WTC11 (cell line): Measurements from ENCODE around the gene SLC49A3. TPM values are rescaled to one million over a fixed set of nuclear protein-coding genes. Genes with fewer than 3 reads are reported as not detected.

Experiments used
- ATAC-seq: fragments of 200-7000 bp; cut with Tn5 transposase; 2 replicates; pipeline ENCODE4 v1.10.0; 2021; ENCODE audit warnings: mild to moderate bottlenecking, moderate library complexity
- CTCF ChIA-PET: fragments of 300-600 bp; sonication (Branson Sonifier 250); formaldehyde crosslinking; loops from one replicate; lab custom pipeline; 2021; ENCODE audit warnings: antibody characterized with exemption; lab: Charles Lee
- POLR2A ChIA-PET: fragments of 350-600 bp; sonication (Branson Sonifier 250); formaldehyde crosslinking; loops from one replicate; lab custom pipeline; 2021; ENCODE audit warnings: antibody characterized with exemption; lab: Charles Lee
- DNase-seq: peaks from one replicate; pipeline ENCODE4 v3.0.0; 2021; ENCODE audit warnings: low spot score
- H3K27ac Mint-ChIP-seq: 2 replicates; pipeline ENCODE4 v1.8.0; 2021; ENCODE audit warnings: mixed read lengths
- H3K27me3 Mint-ChIP-seq: 2 replicates; pipeline ENCODE4 v1.8.0; 2021; ENCODE audit warnings: low read depth, mild to moderate bottlenecking, moderate library complexity, mixed read lengths
- H3K36me3 Mint-ChIP-seq: 2 replicates; pipeline ENCODE4 v1.8.0; 2021; ENCODE audit warnings: mixed read lengths
- H3K4me1 Mint-ChIP-seq: 2 replicates; pipeline ENCODE4 v1.8.0; 2022; ENCODE audit warnings: mixed read lengths
- H3K4me3 Mint-ChIP-seq: 2 replicates; pipeline ENCODE4 v1.8.0; 2021; ENCODE audit warnings: mild to moderate bottlenecking, moderate library complexity, mixed read lengths
- H3K9me3 Mint-ChIP-seq: 2 replicates; pipeline ENCODE4 v1.8.0; 2021; ENCODE audit warnings: mixed read lengths
- ARID4B ChIP-seq: sonication (generic); formaldehyde crosslinking; IDR thresholded peaks from 2 replicates; pipeline ENCODE4 v1.8.0; 2023; ENCODE audit warnings: missing genetic modification reagents, mild to moderate bottlenecking, borderline replicate concordance
- ATF6 ChIP-seq: sonication (generic); formaldehyde crosslinking; IDR thresholded peaks from 2 replicates; pipeline ENCODE4 v1.8.1; 2023; ENCODE audit warnings: mild to moderate bottlenecking, missing genetic modification reagents
- CREM ChIP-seq: sonication (generic); formaldehyde crosslinking; IDR thresholded peaks from 2 replicates; pipeline ENCODE4 v1.8.1; 2022; ENCODE audit warnings: mild to moderate bottlenecking, missing genetic modification reagents, moderate library complexity
- E2F4 ChIP-seq: sonication (generic); formaldehyde crosslinking; IDR thresholded peaks from 2 replicates; pipeline ENCODE4 v1.8.1; 2022; ENCODE audit warnings: low read depth, mild to moderate bottlenecking, moderate library complexity, missing genetic modification reagents, borderline replicate concordance
- ETV6 ChIP-seq: sonication (generic); formaldehyde crosslinking; IDR thresholded peaks from 2 replicates; pipeline ENCODE4 v1.8.1; 2022; ENCODE audit warnings: mild to moderate bottlenecking, missing genetic modification reagents
- FOXP4 ChIP-seq: sonication (generic); formaldehyde crosslinking; IDR thresholded peaks from 2 replicates; pipeline ENCODE4 v1.8.0; 2022; ENCODE audit warnings: mild to moderate bottlenecking, missing genetic modification reagents
- JUN ChIP-seq: sonication (generic); formaldehyde crosslinking; IDR thresholded peaks from 2 replicates; pipeline ENCODE4 v1.8.0; 2023; ENCODE audit warnings: mild to moderate bottlenecking, missing genetic modification reagents
- NFE2L1 ChIP-seq: sonication (generic); formaldehyde crosslinking; IDR thresholded peaks from 2 replicates; pipeline ENCODE4 v1.8.1; 2023; ENCODE audit warnings: missing genetic modification reagents
- OVOL2 ChIP-seq: fragments of 250-450 bp; sonication (Bioruptor Pico); IDR thresholded peaks from 2 replicates; pipeline ENCODE4 v1.9.0; 2021; ENCODE audit warnings: mild to moderate bottlenecking, borderline replicate concordance
- PRRX2 ChIP-seq: fragments of 250-450 bp; sonication (Bioruptor Pico); IDR thresholded peaks from 2 replicates; pipeline ENCODE4 v1.8.0; 2021; ENCODE audit warnings: mild to moderate bottlenecking
- SOX15 ChIP-seq: fragments of 250-450 bp; sonication (Bioruptor Pico); IDR thresholded peaks from 2 replicates; pipeline ENCODE4 v1.9.0; 2021; ENCODE audit warnings: mild to moderate bottlenecking
- TCF7 ChIP-seq: sonication (generic); formaldehyde crosslinking; IDR thresholded peaks from 2 replicates; pipeline ENCODE4 v1.8.0; 2022; ENCODE audit warnings: mild to moderate bottlenecking, low read depth, missing genetic modification reagents, moderate library complexity
- ZNF425 ChIP-seq: fragments of 250-450 bp; sonication (Bioruptor Pico); conservative IDR thresholded peaks from 2 replicates; pipeline ENCODE4 v1.9.0; 2021; ENCODE audit warnings: mild to moderate bottlenecking
- ZNF512 ChIP-seq: sonication (generic); formaldehyde crosslinking; IDR thresholded peaks from 2 replicates; pipeline ENCODE4 v1.8.1; 2022; ENCODE audit warnings: missing genetic modification reagents, borderline replicate concordance
- ZNF671 ChIP-seq: fragments of 250-450 bp; sonication (Bioruptor Pico); IDR thresholded peaks from 2 replicates; pipeline ENCODE4 v1.8.0; 2021; ENCODE audit warnings: mild to moderate bottlenecking
- total RNA-seq: library from RNA; stranded (reverse); gene quantifications from 3 replicates; pipeline ENCODE4 v1.2.3, GENCODE V29; 2021

The SLC49A3 gene
- total RNA-seq, 1 experiment from 2014 or later, result 5.8 TPM

- TF ChIP-seq ARID4B (CRISPR knock-in tag) (no peak), TCF7 (CRISPR knock-in tag) (no peak), FOXP4 (CRISPR knock-in tag) (no peak), E2F4 (CRISPR knock-in tag) (no peak), CREM (CRISPR knock-in tag) (no peak), ZNF425 (CRISPR knock-in tag) (no peak), ATF6 (CRISPR knock-in tag) (no peak), ETV6 (CRISPR knock-in tag) (no peak)
- TF ChIP-seq, all 79 proteins: peak for 0
Measured at GRCh38 chr4:653831-654502, 35.0 kb downstream of the SLC49A3 start (continued).

GRCh38 chr4:653080-653821, 35.7 kb downstream of the SLC49A3 start:
- H3K36me3 Mint-ChIP-seq, result no peaks in the 10 kb centered on the region
- ATAC-seq, result no peak
- no peak for DNase-seq
- H3K4me1 Mint-ChIP-seq, result 0 out of 2 replicates have a peak, but pooled peaks cover 2% of the 10 kb centered on the region
- H3K4me3 Mint-ChIP-seq, result no peak overlapping the region
- ChIA-PET POLR2A (interaction anchor here (0.5 kb wide), 1 partner anchor 10 kb away, joined by 3 read pairs; no protein-coding TSS in a partner anchor), CTCF (interaction anchor here (0.6 to 1.4 kb wide), 2 partner anchors 21 to 60 kb away, joined by 3 to 4 read pairs; partner anchors contain the start of gene ATP5ME)
- no peak overlapping the region for H3K27ac Mint-ChIP-seq
- no peaks in the 10 kb centered on the region for H3K9me3 Mint-ChIP-seq
- H3K27me3 Mint-ChIP-seq, result peaks cover 3% of the 10 kb centered on the region; the same call in 1 of the 2 replicates
- TF ChIP-seq ZNF512 (no peak), PRRX2 (CRISPR knock-in tag) (no peak), OVOL2 (CRISPR knock-in tag) (no peak), ARID4B (CRISPR knock-in tag) (no peak), JUN (no peak), NFE2L1 (CRISPR knock-in tag) (no peak), ZNF671 (CRISPR knock-in tag) (no peak), SOX15 (no peak)
